ENCODE data around the gene DDX59.

DNA sequence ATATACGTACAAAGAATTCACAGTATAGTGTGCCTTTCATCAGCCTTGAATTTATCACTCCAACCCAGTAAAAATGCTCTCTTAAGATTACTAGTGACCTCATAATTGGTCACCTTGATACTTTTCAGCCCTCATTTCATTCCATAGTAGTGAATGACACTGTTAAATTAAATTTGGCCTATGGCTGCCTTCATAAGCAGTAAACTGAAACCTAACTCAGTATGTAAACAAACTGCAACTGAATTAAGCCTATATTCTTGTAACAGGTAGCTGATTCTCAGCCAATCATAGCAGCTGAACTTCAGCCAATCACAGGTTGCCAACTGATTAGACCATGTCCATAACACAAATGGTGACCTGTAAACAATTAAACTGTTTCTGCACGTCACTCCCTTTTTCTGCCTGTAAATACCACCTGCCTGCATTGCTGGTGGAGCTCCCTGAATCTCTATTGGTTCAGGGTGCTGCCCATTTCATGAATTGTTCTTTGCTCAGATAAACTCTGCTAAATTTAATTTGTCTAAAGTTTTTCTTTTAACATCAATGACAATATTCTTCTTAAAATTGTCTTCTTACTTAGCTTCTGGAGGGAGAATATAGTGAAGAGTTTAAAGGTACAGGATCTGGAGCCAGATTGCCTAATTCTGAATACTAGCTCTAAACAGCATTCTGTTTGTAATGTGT, 44.9 kb upstream of the DDX59 start:
- TF ChIP-seq, protein P1, sequence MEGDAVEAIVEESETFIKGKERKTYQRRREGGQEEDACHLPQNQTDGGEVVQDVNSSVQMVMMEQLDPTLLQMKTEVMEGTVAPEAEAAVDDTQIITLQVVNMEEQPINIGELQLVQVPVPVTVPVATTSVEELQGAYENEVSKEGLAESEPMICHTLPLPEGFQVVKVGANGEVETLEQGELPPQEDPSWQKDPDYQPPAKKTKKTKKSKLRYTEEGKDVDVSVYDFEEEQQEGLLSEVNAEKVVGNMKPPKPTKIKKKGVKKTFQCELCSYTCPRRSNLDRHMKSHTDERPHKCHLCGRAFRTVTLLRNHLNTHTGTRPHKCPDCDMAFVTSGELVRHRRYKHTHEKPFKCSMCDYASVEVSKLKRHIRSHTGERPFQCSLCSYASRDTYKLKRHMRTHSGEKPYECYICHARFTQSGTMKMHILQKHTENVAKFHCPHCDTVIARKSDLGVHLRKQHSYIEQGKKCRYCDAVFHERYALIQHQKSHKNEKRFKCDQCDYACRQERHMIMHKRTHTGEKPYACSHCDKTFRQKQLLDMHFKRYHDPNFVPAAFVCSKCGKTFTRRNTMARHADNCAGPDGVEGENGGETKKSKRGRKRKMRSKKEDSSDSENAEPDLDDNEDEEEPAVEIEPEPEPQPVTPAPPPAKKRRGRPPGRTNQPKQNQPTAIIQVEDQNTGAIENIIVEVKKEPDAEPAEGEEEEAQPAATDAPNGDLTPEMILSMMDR (IDR thresholded peaks at IDR 0.05), result no peak
- TF ChIP-seq POLR2A (IDR thresholded peaks at IDR 0.05), result no peak

All from vagina (tissue), 2 donors.